GM19239 (cell line): ENCODE measurements around the gene POLD2.

Experiments
- DNase-seq: peaks from one replicate; pipeline ENCODE4 v3.0.0; 2011; ENCODE audit warnings: low spot score; ENCODE audit not compliant: insufficient read length
- FAIRE-seq: peaks from 2 replicates; lab custom pipeline; 2011; peaks lifted over from hg19 to GRCh38; lab: Jason Lieb, UNC

POLD2 gene

DNA sequence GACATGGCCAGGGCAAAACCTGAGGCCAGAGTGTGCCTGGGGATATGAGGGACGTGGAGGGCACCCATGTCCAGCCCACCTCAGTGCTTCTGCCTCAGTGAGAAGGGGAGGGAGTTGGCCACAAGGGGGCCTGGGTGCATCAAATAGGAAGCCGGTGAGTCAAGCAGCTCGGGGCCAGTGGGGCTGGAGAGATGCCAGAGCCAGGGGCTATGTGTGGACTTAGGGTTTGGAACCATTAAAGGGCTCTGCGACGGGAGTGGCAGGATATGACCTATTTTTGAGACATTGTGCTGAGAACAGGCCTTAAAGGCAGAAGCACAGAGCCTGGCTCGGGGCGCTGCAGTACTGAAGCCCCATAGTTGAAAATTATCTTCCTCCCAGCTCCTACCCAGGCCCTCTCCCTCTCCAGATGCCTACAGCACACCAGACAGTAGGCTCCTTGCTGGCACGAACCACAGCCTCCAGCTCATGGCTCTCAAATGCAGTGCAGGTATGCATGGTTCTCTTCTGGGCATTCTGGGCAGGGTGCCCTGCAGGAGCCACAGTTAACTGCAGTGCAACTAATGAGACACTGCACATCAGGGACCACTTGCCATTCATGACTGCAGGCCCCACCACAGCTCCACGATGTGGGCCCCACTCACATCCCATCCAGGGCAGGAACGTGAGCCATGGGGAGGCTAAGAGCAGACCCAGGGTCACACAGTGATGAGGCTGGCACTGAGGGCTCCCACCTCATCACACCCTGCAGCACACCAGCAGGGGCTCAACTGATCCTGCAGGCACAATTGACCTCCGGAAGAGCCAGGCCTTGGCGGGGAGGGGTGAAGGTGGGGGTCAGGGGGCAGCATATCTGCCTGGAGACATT, 50.8 kb downstream of the POLD2 start:
- DNase-seq (peak; percentile 44), FAIRE-seq (no peak)

DNA sequence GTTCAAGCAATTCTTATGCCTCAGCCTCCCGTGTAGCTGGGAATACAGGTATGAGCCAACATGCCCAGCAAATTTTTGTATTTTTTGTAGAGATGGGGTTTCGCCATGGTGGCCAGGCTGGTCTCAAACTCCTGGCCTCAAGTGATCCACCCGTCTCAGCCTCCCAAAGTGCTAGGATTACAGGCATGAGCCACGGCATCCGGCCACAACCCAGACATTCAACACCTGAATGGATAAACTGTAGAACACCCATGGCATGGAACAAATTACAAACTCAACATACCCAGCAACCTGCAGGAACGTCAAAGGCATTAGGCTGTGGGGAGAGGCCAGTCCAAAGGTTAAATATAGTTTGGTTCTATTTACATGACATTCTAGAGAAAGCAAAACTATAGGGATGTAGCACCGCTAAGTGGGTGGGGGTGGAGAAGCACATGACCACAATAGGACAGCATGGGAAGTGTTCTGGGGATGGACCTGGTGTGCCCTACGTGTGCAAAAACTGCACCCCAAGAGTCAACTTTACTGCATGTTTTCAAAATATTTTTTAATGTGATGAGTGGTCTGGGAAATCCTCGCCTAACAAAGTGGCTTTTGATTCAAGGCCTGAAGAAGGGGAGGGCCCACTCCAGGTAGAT, 51.5 kb downstream of the POLD2 start:
- FAIRE-seq (no peak), DNase-seq (no peak)

DNA sequence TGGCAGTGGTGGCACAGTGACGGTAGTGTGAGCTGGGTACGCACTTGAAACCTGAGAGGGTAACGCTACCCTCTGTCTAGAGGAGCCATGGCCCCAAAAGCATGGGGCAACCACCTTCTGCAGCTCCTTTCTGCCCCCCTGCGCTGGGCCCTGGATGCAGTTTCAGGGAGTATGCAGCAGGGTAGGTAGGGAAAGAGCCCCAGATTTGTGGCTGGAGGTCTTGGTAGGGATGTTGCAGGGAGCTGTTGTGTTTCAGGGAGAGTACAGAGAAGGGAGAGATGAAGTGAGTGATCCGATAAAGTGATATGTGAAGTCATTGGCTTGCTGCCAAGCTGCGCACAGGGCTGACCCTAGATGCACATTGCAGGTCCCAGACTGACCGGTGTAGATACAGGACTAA, 55.3 kb downstream of the POLD2 start:
- FAIRE-seq (no peak), DNase-seq (no peak)

DNA sequence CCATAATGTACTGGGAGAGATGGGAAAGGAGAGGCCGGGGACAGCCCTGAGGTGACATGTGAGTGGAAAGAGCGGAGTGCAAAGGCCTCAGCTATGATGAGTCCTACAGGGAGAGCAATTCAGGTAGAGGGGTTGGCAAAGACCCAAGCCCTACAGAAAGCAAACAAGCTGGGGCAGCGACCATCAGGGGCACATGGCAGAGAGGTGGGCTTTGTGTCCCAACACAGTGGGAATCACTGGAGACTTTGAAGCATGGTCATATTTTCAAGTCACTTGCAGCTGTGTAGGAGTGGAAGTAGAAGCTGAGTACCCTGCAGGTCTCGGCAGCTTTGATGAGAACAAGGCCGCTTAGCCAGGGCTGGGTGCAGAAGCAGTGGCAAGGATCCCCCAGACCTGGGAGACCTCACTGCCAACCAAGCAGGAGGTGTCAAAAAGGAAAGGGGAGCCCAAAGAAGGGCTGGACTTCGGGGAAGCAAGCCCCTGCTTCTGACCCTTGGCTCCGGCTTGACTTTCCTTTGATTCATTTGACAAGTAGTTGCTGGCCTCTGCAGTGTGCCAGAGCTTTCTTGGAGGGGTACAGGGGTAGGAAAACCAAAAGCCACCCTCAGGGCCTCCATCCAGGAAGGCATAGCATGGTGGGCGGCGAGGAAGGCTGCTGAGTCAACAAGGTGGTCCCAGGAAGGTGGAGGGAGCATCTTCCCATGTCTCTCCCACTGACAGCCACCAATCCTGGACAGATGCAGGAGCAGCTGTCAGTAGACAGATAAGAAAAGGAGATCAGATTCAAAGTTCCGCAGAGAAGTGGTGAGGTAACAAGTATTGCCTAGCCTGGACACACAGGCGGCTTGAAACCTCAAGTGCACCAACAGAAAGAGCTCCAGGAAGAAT, 56.0 kb downstream of the POLD2 start:
- no peak for FAIRE-seq

DNA sequence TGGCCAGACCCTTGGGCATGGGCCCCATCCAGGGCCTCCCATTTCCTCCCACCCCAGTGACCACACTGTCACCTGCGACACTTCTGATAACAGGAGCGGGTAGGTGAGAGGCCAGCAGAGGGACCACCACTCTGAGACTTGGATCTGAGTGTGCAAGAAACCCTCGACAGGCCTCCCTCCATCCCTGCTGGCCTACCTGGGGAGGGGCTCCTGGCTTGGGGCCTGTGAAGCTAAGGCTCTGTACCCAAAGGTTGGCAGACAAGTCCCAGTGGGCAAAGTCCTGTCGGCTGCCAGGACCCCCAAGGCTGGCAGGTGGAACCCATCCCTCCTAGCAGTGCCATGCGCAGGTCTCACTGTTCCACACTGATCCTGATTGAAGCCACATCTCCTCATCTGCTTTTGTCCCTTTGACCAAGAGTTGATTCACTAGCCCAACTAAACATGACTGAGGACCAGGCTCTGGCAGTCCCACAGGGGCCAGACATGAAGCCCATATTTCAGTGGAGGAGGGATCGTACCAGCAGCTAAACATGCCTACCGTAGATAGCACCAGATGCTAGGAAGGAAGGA, 56.8 kb downstream of the POLD2 start:
- no peak for DNase-seq
- FAIRE-seq = no peak

More for the DNA sequence above, 56.0 kb downstream of the POLD2 start:
- DNase-seq = no peak

DNA sequence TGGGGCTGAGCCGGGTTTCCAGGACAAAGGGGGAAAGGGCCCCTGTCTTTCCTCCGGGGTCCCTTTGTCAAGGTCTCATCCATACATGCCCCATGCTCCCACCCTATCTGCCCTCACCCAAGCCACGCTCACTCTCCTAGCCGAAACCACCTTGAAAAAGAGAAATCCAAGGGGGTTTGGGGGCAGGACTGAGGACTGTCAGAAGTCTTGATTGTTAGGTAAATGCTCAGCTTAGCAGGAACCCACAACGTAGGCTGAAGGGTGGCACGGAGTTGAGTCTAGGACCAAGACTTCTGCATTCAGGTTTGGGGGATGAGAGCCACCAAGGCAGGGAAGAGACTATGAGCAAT, 57.3 kb downstream of the POLD2 start:
- no peak for DNase-seq
- FAIRE-seq = no peak

DNA sequence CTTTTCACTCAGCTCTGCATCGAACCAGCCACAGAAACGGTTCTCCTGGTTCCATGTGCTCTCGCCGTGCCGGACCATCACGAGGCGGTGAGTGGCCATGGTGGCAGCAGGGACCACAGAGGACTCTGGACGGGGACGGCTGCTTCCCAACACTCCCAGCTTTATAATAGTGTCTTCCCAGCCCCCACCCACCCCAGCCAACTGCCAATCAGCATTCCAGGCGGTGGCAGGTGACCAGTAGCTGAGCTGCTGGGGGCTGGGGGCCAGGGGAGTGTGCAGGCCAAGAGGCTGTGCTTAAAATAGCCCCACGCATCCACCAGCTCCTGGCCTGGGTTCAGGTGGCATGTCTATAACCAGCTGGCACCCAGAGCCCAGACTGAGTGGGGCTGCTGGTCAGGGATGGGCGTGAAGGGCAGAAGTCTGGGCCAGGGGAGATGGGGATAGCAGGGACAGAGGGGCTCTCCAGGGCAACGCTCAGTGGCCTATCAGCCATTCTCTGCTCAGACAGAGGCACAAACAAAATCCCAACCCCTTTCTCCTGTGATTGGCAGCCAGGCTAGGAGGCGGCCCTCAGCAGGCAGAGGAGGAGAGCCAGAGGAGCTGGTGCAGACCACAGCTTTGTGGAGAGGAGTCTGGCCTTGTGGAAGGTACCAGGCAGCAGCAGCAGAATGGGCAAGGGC, 57.8 kb downstream of the POLD2 start, which contains the start of gene PGAM2:
TSS of gene PGAM2 (minus strand) at position 137 of the 680 bp plus-strand sequence. CDS start at position 99, 38 bp downstream.
- FAIRE-seq = no peak
- DNase-seq = no peak

DNA sequence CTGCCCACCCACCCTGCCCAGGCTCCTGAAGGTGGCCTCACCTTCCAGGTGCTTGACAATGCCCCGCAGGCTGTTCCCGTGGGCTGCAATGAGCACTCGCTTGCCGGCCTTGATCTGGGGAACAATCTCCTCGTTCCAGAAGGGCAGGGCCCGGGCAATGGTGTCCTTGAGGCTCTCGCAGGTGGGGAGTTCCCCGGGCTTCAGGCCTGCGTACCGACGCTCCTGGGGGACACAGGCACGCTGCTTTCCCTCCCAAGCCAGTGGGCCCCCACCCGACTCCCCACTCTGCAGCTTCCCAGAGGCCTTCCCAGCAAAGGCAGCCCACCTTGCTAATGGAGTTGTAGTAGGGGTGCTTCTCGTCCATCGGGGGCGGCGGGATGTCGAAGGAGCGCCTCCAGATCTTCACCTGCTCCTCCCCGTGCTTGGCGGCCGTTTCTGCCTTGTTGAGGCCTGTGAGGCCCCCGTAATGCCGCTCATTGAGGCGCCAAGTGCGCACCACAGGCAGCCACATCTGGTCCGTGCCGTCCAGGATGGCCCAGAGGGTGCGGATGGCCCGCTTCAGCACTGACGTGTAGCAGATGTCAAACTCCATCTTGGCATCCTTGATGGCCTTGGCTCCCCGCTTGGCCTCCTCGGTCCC, 58.4 kb downstream of the POLD2 start:
- DNase-seq = no peak
- no peak for FAIRE-seq
